Measurements from ENCODE around the gene MGMT.

DNA sequence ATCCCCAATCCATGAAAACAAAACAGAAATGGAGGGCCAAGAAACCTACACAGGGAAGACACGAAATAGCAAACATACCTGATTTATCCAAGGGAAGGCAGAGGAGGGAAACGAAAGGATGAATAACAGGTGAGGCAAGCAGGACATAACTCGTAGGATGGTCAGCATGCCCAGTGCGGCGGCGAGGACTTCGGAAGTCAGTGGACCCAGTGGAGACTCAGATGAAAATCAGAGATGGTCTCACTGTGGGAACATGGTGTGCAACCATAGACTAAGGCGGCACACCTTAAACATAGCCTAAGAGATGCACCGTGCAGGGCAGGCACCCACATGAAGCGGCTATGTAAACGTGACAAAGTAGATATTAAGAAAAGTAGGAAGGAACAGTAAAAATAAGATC, 157.5 kb downstream of the MGMT start:
- TF ChIP-seq, protein P1, sequence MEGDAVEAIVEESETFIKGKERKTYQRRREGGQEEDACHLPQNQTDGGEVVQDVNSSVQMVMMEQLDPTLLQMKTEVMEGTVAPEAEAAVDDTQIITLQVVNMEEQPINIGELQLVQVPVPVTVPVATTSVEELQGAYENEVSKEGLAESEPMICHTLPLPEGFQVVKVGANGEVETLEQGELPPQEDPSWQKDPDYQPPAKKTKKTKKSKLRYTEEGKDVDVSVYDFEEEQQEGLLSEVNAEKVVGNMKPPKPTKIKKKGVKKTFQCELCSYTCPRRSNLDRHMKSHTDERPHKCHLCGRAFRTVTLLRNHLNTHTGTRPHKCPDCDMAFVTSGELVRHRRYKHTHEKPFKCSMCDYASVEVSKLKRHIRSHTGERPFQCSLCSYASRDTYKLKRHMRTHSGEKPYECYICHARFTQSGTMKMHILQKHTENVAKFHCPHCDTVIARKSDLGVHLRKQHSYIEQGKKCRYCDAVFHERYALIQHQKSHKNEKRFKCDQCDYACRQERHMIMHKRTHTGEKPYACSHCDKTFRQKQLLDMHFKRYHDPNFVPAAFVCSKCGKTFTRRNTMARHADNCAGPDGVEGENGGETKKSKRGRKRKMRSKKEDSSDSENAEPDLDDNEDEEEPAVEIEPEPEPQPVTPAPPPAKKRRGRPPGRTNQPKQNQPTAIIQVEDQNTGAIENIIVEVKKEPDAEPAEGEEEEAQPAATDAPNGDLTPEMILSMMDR (IDR thresholded peaks at IDR 0.05; ENCODE audit: low read length) = no peak
- TF ChIP-seq EZH2 (optimal IDR thresholded peaks at IDR 0.05; ENCODE audit: low read depth, low read length) = no peak
